Immature natural killer cell (primary cell): Measurements from ENCODE around the gene MEF2A. TPM values are rescaled to one million over a fixed set of nuclear protein-coding genes. Genes with fewer than 3 reads are reported as not detected.
A peak's percentile ranks its signal among the peaks of the same experiment; 100 is the strongest.

Experiments
- DNase-seq, 3 donors: peaks; one replicate each; pipeline ENCODE4 v3.0.0; 2022; ENCODE audit warnings: mixed read lengths in 1 of 3
- H3K27ac Mint-ChIP-seq, 6 donors: one replicate each; pipeline ENCODE4 v1.8.0; 2020; ENCODE audit warnings: mixed read lengths in 6 of 6, mild to moderate bottlenecking in 5 of 6, inconsistent platforms in 4 of 6, moderate library complexity in 3 of 6
- H3K27me3 Mint-ChIP-seq, 3 donors: one replicate each; pipeline ENCODE4 v1.8.0; 2020 to 2021; ENCODE audit warnings: low read depth in 3 of 3, mild to moderate bottlenecking in 3 of 3, mixed read lengths in 3 of 3, moderate library complexity in 3 of 3, inconsistent platforms in 1 of 3
- H3K36me3 Mint-ChIP-seq, 3 donors: one replicate each; pipeline ENCODE4 v1.8.0; 2020; ENCODE audit warnings: mixed read lengths in 3 of 3, inconsistent platforms in 2 of 3, mild to moderate bottlenecking in 2 of 3
- H3K4me1 Mint-ChIP-seq, 2 donors: one replicate each; pipeline ENCODE4 v1.8.0; 2020; ENCODE audit warnings: inconsistent platforms in 2 of 2, mild to moderate bottlenecking in 2 of 2, mixed read lengths in 2 of 2, moderate library complexity in 1 of 2
- H3K4me3 Mint-ChIP-seq, 5 donors: one replicate each; pipeline ENCODE4 v1.8.0; 2020; ENCODE audit warnings: mild to moderate bottlenecking in 5 of 5, mixed read lengths in 5 of 5, inconsistent platforms in 3 of 5, moderate library complexity in 3 of 5
- H3K9me3 Mint-ChIP-seq, 6 donors: one replicate each; pipeline ENCODE4 v1.8.0; 2020; ENCODE audit warnings: mild to moderate bottlenecking in 6 of 6, mixed read lengths in 6 of 6, inconsistent platforms in 4 of 6, moderate library complexity in 3 of 6
- polyA plus RNA-seq, 3 donors: library from polyadenylated mRNA; unstranded; fragments of 300-500 nt; fragmentation: Illumina TruSeq; gene quantifications; one replicate each; pipeline ENCODE4 v1.2.3, GENCODE V29; 2021

MEF2A gene
- polyA plus RNA-seq, 3 donors from 2014 or later: 5.8 to 14.4 (median 6.3) TPM

DNA sequence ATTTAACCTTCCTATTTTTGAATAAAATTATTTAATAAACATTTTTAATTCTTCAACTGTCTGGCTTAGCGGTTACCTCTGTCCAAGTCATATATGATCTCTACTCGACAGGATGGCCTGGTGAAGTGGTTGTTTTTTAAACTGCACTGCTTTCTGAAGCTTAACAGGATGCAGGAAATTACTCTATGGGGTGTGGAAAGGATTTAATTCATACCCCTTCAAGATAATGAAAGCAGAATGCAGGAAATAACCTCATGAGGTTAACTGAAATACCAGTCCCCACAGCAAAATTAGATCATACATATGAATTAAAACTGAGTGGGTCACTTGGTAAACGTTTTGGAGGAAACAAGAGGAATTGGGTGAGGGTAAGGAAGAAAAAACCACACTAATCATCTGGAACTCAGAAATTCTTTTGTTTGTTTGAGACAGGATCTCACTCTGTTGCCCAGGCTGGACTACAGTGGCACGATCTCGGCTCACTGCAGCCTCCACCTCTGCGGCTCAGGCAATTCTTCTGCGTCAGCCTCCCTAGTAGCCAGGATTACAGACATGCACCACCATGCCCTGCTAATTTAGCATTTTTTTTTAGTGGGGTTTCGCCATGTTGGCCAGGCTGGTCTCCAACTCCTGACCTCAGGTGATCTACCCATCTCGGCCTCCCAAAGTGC lies 117.4 kb downstream of the MEF2A start:
- peak overlapping the region in 4 of 6 donors; percentile 8 to 82 (median 72) for H3K27ac Mint-ChIP-seq
- peaks cover 29 to 47% (median 46%) of the 10 kb centered on the region in 3 donors for H3K36me3 Mint-ChIP-seq
- DNase-seq: no peak
- no peaks in the 10 kb centered on the region for H3K27me3 Mint-ChIP-seq
- peaks cover 15 to 44% of the 10 kb centered on the region in 2 donors for H3K4me1 Mint-ChIP-seq
- peak overlapping the region in 2 of 5 donors; percentile 3 to 26 for H3K4me3 Mint-ChIP-seq
- H3K9me3 Mint-ChIP-seq: peaks cover 0 to 6% (median 5%) of the 10 kb centered on the region in 6 donors

DNA sequence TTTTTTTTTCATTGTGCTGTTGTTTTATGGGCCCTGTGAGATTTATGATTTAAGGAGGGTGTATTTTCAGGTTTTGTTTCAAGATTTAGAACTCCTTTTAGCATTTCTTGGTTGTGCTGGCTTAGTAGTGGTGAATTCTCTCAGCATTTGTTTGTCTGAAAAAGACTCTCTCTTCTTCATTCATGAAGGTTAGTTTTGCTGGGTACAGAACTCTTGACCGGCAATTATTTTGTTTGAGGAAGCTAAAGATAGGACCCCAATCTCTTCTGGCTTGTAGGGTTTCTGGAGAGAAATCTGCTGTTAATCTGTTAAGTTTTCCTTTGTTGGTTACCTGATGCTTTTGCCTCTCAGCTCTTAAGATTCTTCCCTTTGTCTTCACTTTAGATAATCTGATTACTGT lies 120.5 kb downstream of the MEF2A start:
- H3K27ac Mint-ChIP-seq: no peak overlapping the region
- H3K36me3 Mint-ChIP-seq: peaks cover 32 to 46% (median 40%) of the 10 kb centered on the region in 3 donors
- H3K4me3 Mint-ChIP-seq: no peak overlapping the region
- peaks cover 0 to 6% (median 5%) of the 10 kb centered on the region in 6 donors for H3K9me3 Mint-ChIP-seq
- H3K4me1 Mint-ChIP-seq: peaks cover 15 to 44% of the 10 kb centered on the region in 2 donors
- H3K27me3 Mint-ChIP-seq: peaks cover 0 to 2% (median 0%) of the 10 kb centered on the region in 3 donors
- no peak for DNase-seq

DNA sequence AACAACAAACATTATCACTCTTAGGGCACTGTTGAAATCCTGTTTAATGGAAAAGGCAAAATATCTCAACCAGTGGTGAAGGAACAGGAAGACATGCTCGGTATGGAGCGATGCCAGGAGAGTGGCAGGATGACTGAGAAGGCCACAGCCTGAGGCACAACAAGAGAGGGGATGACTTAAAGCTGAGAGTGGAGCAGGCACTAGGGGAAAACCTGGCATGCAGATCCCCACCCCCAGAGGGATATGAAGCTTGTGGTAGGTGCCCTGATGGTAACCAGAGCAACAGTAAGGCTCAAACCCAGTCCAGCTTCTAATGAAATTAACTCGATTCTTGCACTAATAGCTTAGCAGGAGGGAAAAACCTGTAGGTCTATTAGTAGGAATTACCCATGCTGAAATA lies 127.0 kb downstream of the MEF2A start:
- DNase-seq: no peak
- H3K4me1 Mint-ChIP-seq: no peaks in the 10 kb centered on the region
- peaks cover 0 to 2% (median 0%) of the 10 kb centered on the region in 3 donors for H3K27me3 Mint-ChIP-seq
- peaks cover 32 to 48% (median 40%) of the 10 kb centered on the region in 3 donors for H3K36me3 Mint-ChIP-seq
- H3K4me3 Mint-ChIP-seq: no peak overlapping the region
- no peak overlapping the region for H3K27ac Mint-ChIP-seq
- H3K9me3 Mint-ChIP-seq: no peaks in the 10 kb centered on the region

DNA sequence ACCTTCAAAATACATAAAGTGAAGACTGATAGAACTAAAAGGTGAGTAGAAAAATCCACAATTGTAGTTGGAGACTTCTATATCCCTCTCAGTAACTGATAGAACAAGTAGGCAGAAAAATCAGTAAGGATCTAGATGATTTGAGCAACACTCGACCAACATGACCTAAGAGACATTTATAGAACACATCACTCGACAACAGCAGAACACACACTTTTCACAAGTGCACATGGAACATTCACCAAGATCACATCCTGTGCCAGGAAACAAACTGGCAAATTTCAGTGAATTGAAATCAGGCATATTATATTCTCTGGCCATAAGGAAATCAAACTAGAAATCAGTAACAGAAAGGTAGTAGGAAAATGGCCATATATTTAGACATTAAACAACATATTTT lies 130.3 kb downstream of the MEF2A start:
- H3K4me3 Mint-ChIP-seq: no peak overlapping the region
- H3K36me3 Mint-ChIP-seq: peaks cover 19 to 33% (median 31%) of the 10 kb centered on the region in 3 donors

DNA sequence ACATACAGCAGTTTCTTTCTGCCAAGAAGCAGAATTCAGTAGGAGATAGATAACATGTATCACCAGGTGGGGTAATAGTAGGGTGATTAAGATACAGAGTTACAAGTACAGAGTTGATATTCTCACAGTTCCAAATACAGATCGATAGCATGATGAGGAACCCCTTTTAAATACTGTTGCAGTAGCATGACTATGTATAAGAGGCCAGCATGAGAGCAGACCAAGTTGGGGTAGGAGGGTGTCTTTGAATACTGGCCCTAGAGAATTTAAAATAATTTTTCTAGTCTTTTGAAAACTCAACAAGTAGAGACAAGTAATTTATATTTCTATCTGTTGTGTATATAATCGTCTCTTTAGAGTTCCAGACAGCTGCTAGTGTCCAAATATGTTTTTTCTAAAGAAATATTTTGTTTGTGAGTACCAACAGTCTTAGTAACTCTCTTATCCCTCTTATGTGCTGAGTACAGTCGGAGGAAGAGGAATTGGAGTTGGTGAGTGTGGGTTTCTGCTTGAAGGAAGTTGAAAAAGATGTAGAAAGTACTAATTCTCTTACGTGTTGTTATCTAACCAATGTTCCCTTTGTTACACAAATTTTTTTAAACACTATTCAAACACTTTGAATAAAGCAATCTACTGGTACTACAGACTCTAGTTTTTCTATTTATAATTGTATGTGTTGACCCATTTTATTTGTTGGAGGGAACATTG lies 137.3 kb downstream of the MEF2A start:
- Mint-ChIP-seq H3K4me3 (no peak overlapping the region), H3K27ac (no peak overlapping the region), H3K4me1 (peaks cover 0 to 17% of the 10 kb centered on the region in 2 donors), H3K36me3 (no peaks in the 10 kb centered on the region), H3K9me3 (no peaks in the 10 kb centered on the region), H3K27me3 (peaks cover 0 to 2% (median 0%) of the 10 kb centered on the region in 3 donors)
- DNase-seq: no peak

More for the DNA sequence above, 130.3 kb downstream of the MEF2A start:
- H3K27ac Mint-ChIP-seq: peak overlapping the region in 1 of 6 donors; percentile 27
- no peak for DNase-seq
- H3K4me1 Mint-ChIP-seq: no peaks in the 10 kb centered on the region
- H3K27me3 Mint-ChIP-seq: no peaks in the 10 kb centered on the region
- H3K9me3 Mint-ChIP-seq: no peaks in the 10 kb centered on the region

DNA sequence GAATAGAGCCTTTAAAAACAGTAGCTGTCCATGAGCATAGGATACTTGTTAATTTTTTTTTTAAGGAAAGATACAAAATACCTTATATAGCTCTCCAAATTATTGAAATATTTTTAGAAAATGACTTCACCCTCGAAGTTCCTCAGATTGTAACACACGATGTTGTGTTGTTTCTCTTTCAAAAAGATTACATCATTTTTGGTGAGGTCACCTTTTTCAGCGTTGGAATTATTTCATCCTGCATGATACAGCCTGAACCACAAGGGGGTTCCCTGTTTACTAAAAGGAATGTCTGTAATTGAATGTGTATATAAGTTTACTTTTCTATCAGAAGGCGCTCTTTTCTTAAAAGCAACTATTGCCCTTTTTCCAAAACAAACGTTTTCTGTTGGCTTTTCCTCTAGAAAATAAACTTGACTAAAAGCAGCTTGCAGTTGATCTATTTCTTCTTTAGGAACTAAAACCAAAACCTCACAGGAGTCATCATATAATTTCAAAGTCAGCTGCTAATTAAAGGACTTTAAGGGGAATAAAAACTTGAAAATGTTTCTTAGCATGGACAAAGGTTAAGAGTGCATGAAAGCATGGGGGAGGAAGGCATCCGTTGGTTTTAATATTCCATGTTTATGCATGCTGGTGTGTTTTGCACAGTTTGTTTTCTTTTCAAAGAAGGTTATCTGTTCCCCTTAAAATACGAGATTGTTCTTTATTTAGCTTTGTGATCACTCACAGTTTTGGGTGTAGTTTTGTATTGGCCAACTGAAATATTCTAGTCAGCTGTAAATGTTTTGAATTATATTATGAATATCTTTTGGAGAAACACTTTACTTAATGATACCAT lies 138.0 kb downstream of the MEF2A start:
- Mint-ChIP-seq H3K4me3 (no peak overlapping the region), H3K4me1 (peaks cover 0 to 17% of the 10 kb centered on the region in 2 donors), H3K27ac (no peak overlapping the region), H3K36me3 (peaks cover 0 to under 1% (median 0%) of the 10 kb centered on the region in 3 donors), H3K27me3 (peaks cover 0 to 2% (median 0%) of the 10 kb centered on the region in 3 donors), H3K9me3 (no peaks in the 10 kb centered on the region)
- no peak for DNase-seq

DNA sequence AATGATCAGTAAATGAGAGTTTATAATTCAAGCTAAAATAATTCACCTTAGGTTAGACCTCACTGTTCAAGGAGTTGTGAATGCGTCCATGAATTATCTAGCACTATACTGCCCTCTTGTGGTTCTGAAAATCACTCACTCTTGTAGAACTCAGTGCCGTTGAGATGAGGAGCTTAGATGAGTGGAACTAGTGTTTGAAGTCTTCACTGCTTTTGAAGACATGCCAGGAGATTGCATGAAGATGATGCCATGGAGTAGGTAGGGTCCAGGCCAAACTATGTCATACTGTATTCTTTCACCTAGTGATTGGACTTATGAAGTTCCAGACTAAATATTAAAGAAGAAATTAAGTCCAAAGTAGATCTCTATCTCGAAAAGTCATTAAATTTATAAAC lies 138.7 kb downstream of the MEF2A start:
- DNase-seq: peak; percentile 49 to 54 (median 52)
- Mint-ChIP-seq H3K9me3 (no peaks in the 10 kb centered on the region), H3K27ac (no peak overlapping the region), H3K36me3 (peaks cover 0 to 6% (median 0%) of the 10 kb centered on the region in 3 donors), H3K4me1 (peaks cover 0 to 17% of the 10 kb centered on the region in 2 donors), H3K4me3 (no peak overlapping the region), H3K27me3 (peaks cover 0 to 2% (median 0%) of the 10 kb centered on the region in 3 donors)

DNA sequence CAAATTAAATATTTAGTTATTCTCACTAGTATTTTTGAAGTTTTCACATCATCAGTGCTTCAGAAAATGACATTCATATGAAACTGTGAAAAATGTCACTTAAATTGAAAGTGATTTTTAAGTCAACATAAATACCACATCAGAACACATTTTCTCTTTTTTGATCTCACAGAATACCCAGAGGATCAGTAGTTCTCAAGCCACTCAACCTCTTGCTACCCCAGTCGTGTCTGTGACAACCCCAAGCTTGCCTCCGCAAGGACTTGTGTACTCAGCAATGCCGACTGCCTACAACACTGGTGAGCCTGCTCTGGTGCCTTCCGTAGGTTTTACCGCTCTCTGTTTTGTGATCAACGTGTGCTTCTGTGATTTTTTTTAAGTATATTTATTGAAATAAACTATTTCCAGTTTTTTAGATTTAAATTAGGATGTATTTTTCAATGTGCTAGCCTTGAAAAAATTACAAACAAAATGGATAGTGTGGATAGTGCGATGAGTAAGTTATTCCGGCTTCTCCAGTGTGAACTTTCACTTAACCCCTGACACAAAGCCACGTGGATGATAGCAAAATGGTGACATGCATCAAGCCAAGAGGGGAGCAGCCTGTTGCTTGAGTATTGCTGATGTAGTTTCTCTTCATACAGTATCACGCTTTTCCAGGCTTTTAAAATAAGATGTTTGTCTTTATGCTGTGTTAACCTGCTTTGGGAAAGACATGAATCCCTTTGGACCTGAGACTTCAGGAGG lies 140.9 kb downstream of the MEF2A start:
- H3K27ac Mint-ChIP-seq: no peak overlapping the region
- no peak for DNase-seq
- peaks cover 0 to 2% (median 0%) of the 10 kb centered on the region in 3 donors for H3K27me3 Mint-ChIP-seq
- H3K4me1 Mint-ChIP-seq: peaks cover 0 to 17% of the 10 kb centered on the region in 2 donors
- peak overlapping the region in 1 of 5 donors; percentile 11 for H3K4me3 Mint-ChIP-seq
- no peaks in the 10 kb centered on the region for H3K9me3 Mint-ChIP-seq
- peaks cover 10 to 17% (median 11%) of the 10 kb centered on the region in 3 donors for H3K36me3 Mint-ChIP-seq

DNA sequence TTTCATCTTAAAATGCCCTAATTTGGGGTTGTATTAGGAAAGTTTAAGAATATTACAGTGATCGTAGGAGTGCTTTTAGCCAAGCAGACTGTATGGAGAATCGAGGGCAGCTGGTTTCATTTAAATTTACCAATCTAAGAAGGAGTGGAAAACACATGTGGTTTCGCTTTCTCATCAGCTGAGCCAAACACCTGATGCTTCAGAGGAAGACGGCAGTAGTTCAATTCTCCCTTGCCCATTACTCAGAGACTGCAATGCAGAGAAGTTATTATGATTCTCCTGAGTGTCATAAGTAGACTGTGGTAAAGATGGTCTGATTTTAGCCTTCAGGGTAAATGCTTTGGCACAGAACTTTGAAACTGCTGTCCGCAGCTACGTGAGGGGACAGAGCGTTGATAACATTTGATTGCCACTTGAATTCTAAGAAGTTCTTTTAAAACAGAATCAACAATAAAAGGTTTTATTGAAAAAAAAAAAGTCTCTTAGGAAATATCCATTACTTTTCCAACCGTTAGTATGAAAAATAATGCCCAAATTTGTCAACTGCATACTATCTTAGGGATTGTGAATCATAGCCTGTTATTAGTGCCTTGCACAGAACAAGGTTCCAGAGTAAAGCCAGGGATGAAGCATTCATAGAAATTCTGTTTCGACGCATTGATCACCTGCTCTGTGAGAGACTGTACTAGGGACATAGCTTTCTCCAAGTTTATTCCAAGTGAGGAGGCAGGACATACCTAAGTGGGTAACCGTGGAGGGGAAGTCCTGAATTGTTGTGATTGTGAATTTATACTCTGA lies 141.9 kb downstream of the MEF2A start:
- H3K4me3 Mint-ChIP-seq: peak overlapping the region in 1 of 5 donors; percentile 11
- H3K4me1 Mint-ChIP-seq: peaks cover 0 to 22% of the 10 kb centered on the region in 2 donors
- H3K27ac Mint-ChIP-seq: peak overlapping the region in 2 of 6 donors; percentile 34 to 38
- peaks cover 0 to 2% (median 0%) of the 10 kb centered on the region in 3 donors for H3K27me3 Mint-ChIP-seq
- peaks cover 11 to 24% (median 11%) of the 10 kb centered on the region in 3 donors for H3K36me3 Mint-ChIP-seq
- H3K9me3 Mint-ChIP-seq: no peaks in the 10 kb centered on the region
- no peak for DNase-seq

DNA sequence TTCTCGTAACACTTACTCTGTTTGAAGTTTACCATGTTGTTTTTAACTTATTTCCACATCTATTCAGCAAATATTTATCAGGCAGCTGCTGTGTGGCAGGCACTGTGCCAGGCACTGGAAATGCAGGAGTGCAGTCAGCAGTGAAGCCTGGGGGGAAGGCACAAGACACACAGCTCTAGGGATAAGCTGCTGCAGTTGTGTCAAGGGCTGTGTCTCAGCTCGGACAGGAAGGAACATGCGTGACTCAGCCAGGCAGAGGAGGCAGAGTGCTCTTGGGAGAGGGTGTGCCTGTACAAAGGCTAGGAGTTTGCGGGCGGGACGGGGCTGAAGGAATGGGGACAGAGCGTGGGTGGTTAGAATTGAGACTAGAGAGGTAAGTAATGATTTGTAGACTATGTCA lies 142.8 kb downstream of the MEF2A start:
- no peak overlapping the region for H3K4me3 Mint-ChIP-seq
- H3K27me3 Mint-ChIP-seq: peaks cover 0 to 2% (median 0%) of the 10 kb centered on the region in 3 donors
- no peak for DNase-seq
- no peaks in the 10 kb centered on the region for H3K9me3 Mint-ChIP-seq
- peaks cover 11 to 24% (median 16%) of the 10 kb centered on the region in 3 donors for H3K36me3 Mint-ChIP-seq
- peaks cover 0 to 22% of the 10 kb centered on the region in 2 donors for H3K4me1 Mint-ChIP-seq
- H3K27ac Mint-ChIP-seq: no peak overlapping the region

DNA sequence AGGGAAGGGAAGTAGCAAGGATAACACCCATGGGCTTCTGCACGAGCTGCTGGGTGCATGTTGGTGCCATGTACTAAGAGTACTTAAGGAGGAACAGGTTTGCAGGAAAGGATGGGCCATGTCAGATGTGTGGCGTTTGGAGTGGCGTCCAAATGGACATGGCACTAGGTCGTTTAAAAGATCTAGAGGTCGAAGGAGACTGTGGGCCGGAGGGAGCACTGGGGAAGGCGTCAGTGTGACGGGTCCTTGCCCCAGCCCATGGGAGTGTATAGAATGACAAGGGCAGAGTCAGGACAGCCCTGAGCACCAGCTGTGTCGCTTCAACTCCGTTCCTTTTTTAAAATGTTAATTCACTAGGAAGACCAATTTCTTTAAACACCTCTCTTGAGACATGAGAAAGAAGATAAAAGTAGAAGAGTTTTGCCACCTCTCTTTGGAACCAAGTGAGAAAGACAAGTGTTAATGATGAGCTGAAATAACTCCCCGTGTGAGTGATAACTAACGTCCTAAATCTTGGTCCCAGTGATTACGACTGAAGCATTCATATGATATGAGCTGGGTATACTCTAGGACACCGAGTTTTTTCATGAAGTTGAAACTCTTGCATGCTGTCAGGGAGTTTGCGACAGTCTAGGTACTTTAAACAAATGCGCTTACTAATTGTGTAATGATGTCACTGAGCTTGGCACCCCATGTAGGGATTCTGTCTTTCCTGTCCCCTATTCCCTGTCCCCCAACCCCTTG lies 143.6 kb downstream of the MEF2A start:
- peaks cover 0 to 19% of the 10 kb centered on the region in 2 donors for H3K4me1 Mint-ChIP-seq
- no peak overlapping the region for H3K4me3 Mint-ChIP-seq
- peaks cover 0 to 1% (median 0%) of the 10 kb centered on the region in 3 donors for H3K27me3 Mint-ChIP-seq
- peaks cover 11 to 24% (median 16%) of the 10 kb centered on the region in 3 donors for H3K36me3 Mint-ChIP-seq
- DNase-seq: no peak
- no peaks in the 10 kb centered on the region for H3K9me3 Mint-ChIP-seq
- no peak overlapping the region for H3K27ac Mint-ChIP-seq

DNA sequence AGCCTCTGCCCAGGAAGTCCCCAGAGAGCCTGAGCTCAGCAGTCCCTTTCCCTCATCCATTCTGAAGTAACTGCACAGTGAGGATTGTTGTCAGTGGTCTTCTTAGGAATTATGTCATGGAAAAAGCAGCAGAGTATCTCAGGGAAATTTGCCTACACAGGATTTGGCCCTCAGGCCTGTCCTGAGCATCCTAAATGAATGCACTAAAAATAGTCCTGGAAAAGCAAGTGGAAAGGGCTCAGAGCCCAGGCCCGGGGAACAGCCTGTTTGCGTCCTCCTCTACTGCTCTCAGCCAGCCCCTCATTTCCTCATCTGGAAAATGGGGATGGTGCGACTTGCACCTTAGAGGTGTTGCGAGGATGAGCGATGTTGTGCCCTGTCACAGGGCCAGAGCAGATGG lies 145.8 kb downstream of the MEF2A start:
- H3K4me3 Mint-ChIP-seq: no peak overlapping the region
- no peaks in the 10 kb centered on the region for H3K9me3 Mint-ChIP-seq
- peaks cover 11 to 28% (median 16%) of the 10 kb centered on the region in 3 donors for H3K36me3 Mint-ChIP-seq
- no peak for DNase-seq
- peaks cover 8 to 28% of the 10 kb centered on the region in 2 donors for H3K4me1 Mint-ChIP-seq
- H3K27ac Mint-ChIP-seq: peak overlapping the region in 1 of 6 donors; percentile 66
- no peaks in the 10 kb centered on the region for H3K27me3 Mint-ChIP-seq
